ENCODE data around the gene AGXT. TPM values are rescaled to one million over a fixed set of nuclear protein-coding genes. Genes with fewer than 3 reads are reported as not detected.

The AGXT gene
- total RNA-seq, 1 donor from 2014 or later: not detected

- no peak for DNase-seq (ENCODE audit: low read depth)
- TF ChIP-seq CTCF (conservative IDR thresholded peaks at IDR 0.05; ENCODE audit: low read depth, low read length): no peak
- H3K4me3 ChIP-seq (ENCODE audit: low read depth, low read length): no peak overlapping the region
Measured at GRCh38 chr2:240876475-240877251, 8.0 kb downstream of the AGXT start.

GRCh38 chr2:240877460-240878340 lies 9.1 kb downstream of the AGXT start:
- DNase-seq (ENCODE audit: low read depth): no peak
- no peak for TF ChIP-seq CTCF (conservative IDR thresholded peaks at IDR 0.05; ENCODE audit: low read depth, low read length)
- no peak overlapping the region for H3K4me3 ChIP-seq (ENCODE audit: low read depth, low read length)

GRCh38 chr2:240878341-240878936 lies 9.8 kb downstream of the AGXT start:
- no peak overlapping the region for H3K4me3 ChIP-seq (ENCODE audit: low read depth, low read length)
- TF ChIP-seq CTCF (conservative IDR thresholded peaks at IDR 0.05; ENCODE audit: low read depth, low read length): no peak
- DNase-seq (ENCODE audit: low read depth): no peak

GRCh38 chr2:240879105-240879504 lies 10.5 kb downstream of the AGXT start:
- TF ChIP-seq CTCF (conservative IDR thresholded peaks at IDR 0.05; ENCODE audit: low read depth, low read length): no peak
- no peak overlapping the region for H3K4me3 ChIP-seq (ENCODE audit: low read depth, low read length)
- DNase-seq (ENCODE audit: low read depth): no peak

- H3K4me3 ChIP-seq (ENCODE audit: low read depth, low read length): no peak overlapping the region
- TF ChIP-seq CTCF (conservative IDR thresholded peaks at IDR 0.05; ENCODE audit: low read depth, low read length): no peak
- no peak for DNase-seq (ENCODE audit: low read depth)
Measured at GRCh38 chr2:240881913-240882312, 13.3 kb downstream of the AGXT start.

GRCh38 chr2:240884221-240884620 lies 15.6 kb downstream of the AGXT start:
- no peak for TF ChIP-seq CTCF (conservative IDR thresholded peaks at IDR 0.05; ENCODE audit: low read depth, low read length)
- H3K4me3 ChIP-seq (ENCODE audit: low read depth, low read length): no peak overlapping the region
- no peak for DNase-seq (ENCODE audit: low read depth)

All from epithelial cell of proximal tubule (primary cell).